CMK (cell line): ENCODE results near the gene TRIM43B.
"Not testable (repeated sequence)": the region's sequence is repeated elsewhere in the genome, so short reads cannot be mapped to it uniquely, and the experiment has no call there.

Source experiments
- DNase-seq: peaks from one replicate; pipeline ENCODE4 v3.0.0-alpha.2; 2010; ENCODE audit warnings: low read depth

The TRIM43B gene

GRCh38 chr2:95484654-95485053 lies at the start of gene TRIM43B:
Gene TRIM43B (minus strand): TSS chr2:95484754. CDS start chr2:95482714, 2,040 bp downstream.
- not testable (repeated sequence) for DNase-seq

- DNase-seq, result no peak
Observed at GRCh38 chr2:95531254-95531771, 46.8 kb upstream of the TRIM43B start.

- no peak for DNase-seq
Observed at GRCh38 chr2:95530734-95531133, 46.2 kb upstream of the TRIM43B start.

- DNase-seq, result no peak
Observed at GRCh38 chr2:95526360-95527341, 42.1 kb upstream of the TRIM43B start.

GRCh38 chr2:95525294-95526035 lies 40.9 kb upstream of the TRIM43B start:
- DNase-seq, result no peak

GRCh38 chr2:95524195-95524594 lies 39.6 kb upstream of the TRIM43B start:
- no peak for DNase-seq

GRCh38 chr2:95514718-95515117 lies 30.2 kb upstream of the TRIM43B start:
- DNase-seq, result no peak

GRCh38 chr2:95514226-95514625 lies 29.7 kb upstream of the TRIM43B start:
- not testable (repeated sequence) for DNase-seq

GRCh38 chr2:95509408-95509807 lies 24.9 kb upstream of the TRIM43B start:
- no peak for DNase-seq

GRCh38 chr2:95505222-95505621 lies 20.7 kb upstream of the TRIM43B start:
- no peak for DNase-seq

- no peak for DNase-seq
Observed at GRCh38 chr2:95500854-95501253, 16.3 kb upstream of the TRIM43B start.

- not testable (repeated sequence) for DNase-seq
Observed at GRCh38 chr2:95492076-95492475, 7.5 kb upstream of the TRIM43B start.

- DNase-seq, result not testable (repeated sequence)
Observed at GRCh38 chr2:95475025-95475424, 9.5 kb downstream of the TRIM43B start.

GRCh38 chr2:95467984-95468383 lies 16.6 kb downstream of the TRIM43B start:
- not testable (repeated sequence) for DNase-seq

- DNase-seq, result not testable (repeated sequence)
Observed at GRCh38 chr2:95466572-95466971, 18.0 kb downstream of the TRIM43B start.

GRCh38 chr2:95463292-95463691 lies 21.3 kb downstream of the TRIM43B start:
- not testable (repeated sequence) for DNase-seq

GRCh38 chr2:95445317-95445716 lies 39.2 kb downstream of the TRIM43B start:
- DNase-seq, result not testable (repeated sequence)

GRCh38 chr2:95442474-95443099 lies 42.0 kb downstream of the TRIM43B start:
- DNase-seq, result not testable (repeated sequence)

GRCh38 chr2:95435872-95436209 lies 48.7 kb downstream of the TRIM43B start:
- DNase-seq, result not testable (repeated sequence)

GRCh38 chr2:95435162-95435871 lies 49.2 kb downstream of the TRIM43B start:
- not testable (repeated sequence) for DNase-seq

- DNase-seq, result not testable (repeated sequence)
Observed at GRCh38 chr2:95434507-95435076, 50.0 kb downstream of the TRIM43B start.
